SU-DHL-6 (cell line): ENCODE measurements around the gene TRIM43.
"Not testable (repeated sequence)": the region's sequence is repeated elsewhere in the genome, so short reads cannot be mapped to it uniquely, and the experiment has no call there.

Source experiments
- H2AFZ ChIP-seq: fragments of 200-600 bp; sonication (generic); 2 replicates; pipeline ENCODE4 v1.6.1; 2014; ENCODE audit warnings: low read depth, mild to moderate bottlenecking, moderate library complexity, mixed read lengths, antibody characterized with exemption, low read length; ENCODE audit not compliant: severe bottlenecking
- H3F3A ChIP-seq: fragments of 200-600 bp; shearing (Covaris generic); 2 replicates; pipeline ENCODE4 v1.6.0; 2016; ENCODE audit warnings: antibody characterized with exemption, mild to moderate bottlenecking; ENCODE audit not compliant: insufficient read depth
- H3K27ac ChIP-seq: fragments of 200-600 bp; sonication (generic); 2 replicates; pipeline ENCODE4 v1.5.1; 2016; ENCODE audit warnings: low read depth, mild to moderate bottlenecking, low read length, moderate library complexity, mixed read lengths
- H3K27me3 ChIP-seq: fragments of 200-600 bp; sonication (generic), shearing (Covaris generic); 2 replicates; pipeline ENCODE4 v1.6.0; 2014; ENCODE audit warnings: mild to moderate bottlenecking, low read length
- H3K36me3 ChIP-seq: fragments of 200-600 bp; sonication (generic); 2 replicates; pipeline ENCODE4 v1.6.1; 2014; ENCODE audit warnings: mild to moderate bottlenecking, low read length, mixed read lengths
- H3K4me2 ChIP-seq: fragments of 300-600, 200-600 bp; shearing (Covaris generic), sonication (generic); 2 replicates; pipeline ENCODE4 v1.6.0; 2014; ENCODE audit warnings: low read length, low read depth, mild to moderate bottlenecking; ENCODE audit not compliant: poor library complexity, severe bottlenecking
- H3K4me3 ChIP-seq: fragments of 200-600 bp; sonication (generic); 2 replicates; pipeline ENCODE4 v1.5.1; 2014; ENCODE audit warnings: antibody characterized with exemption, low read length, mild to moderate bottlenecking, mixed read lengths; ENCODE audit not compliant: insufficient read depth, poor library complexity, severe bottlenecking
- H3K79me2 ChIP-seq: fragments of 200-600 bp; sonication (generic); 2 replicates; pipeline ENCODE4 v1.6.1; 2014; ENCODE audit warnings: mild to moderate bottlenecking, low read length, moderate library complexity; ENCODE audit not compliant: insufficient read depth
- H3K9ac ChIP-seq: fragments of 200-600 bp; sonication (generic); 2 replicates; pipeline ENCODE4 v1.7.0; 2014; ENCODE audit warnings: mild to moderate bottlenecking, low read length
- H3K9me2 ChIP-seq: fragments of 200-600 bp; sonication (generic); replicated peaks from 2 replicates; pipeline ENCODE4 v1.6.1; 2014; ENCODE audit warnings: low read length; ENCODE audit not compliant: insufficient read depth
- H3K9me3 ChIP-seq: fragments of 200-600 bp; sonication (generic); 2 replicates; pipeline ENCODE4 v1.6.1; 2014; ENCODE audit warnings: low read length, mixed read lengths; ENCODE audit not compliant: insufficient read depth
- H4K20me1 ChIP-seq: fragments of 200-600 bp; sonication (generic); 2 replicates; pipeline ENCODE4 v1.6.1; 2014; ENCODE audit warnings: low read depth, mild to moderate bottlenecking, antibody characterized with exemption, low read length, moderate library complexity, mixed read lengths
- CTCF ChIP-seq: fragments of 200-600 bp; sonication (generic); IDR thresholded peaks from one replicate; pipeline ENCODE4 v1.5.1; 2017; ENCODE audit warnings: antibody characterized with exemption, mild to moderate bottlenecking, low read length, moderate library complexity; ENCODE audit not compliant: insufficient read depth, poor library complexity, severe bottlenecking
- EZH2phosphoT487 ChIP-seq: fragments of 200-600 bp; sonication (generic), shearing (Covaris generic); conservative IDR thresholded peaks from 2 replicates; pipeline ENCODE4 v1.6.1; 2018; ENCODE audit warnings: mild to moderate bottlenecking, antibody characterized with exemption, low read length, moderate library complexity, mixed read lengths

The TRIM43 gene

GRCh38 chr2:95591701-95592100 is at the start of gene TRIM43:
Gene TRIM43 (plus strand): TSS chr2:95592001. CDS start chr2:95594024, 2,023 bp downstream.
- not testable (repeated sequence) for H2AFZ ChIP-seq, H3K9ac ChIP-seq, H3K27ac ChIP-seq, H3K9me2 ChIP-seq, H3K9me3 ChIP-seq, H4K20me1 ChIP-seq, H3K4me3 ChIP-seq, H3F3A ChIP-seq, H3K36me3 ChIP-seq, H3K79me2 ChIP-seq, H3K27me3 ChIP-seq, H3K4me2 ChIP-seq

GRCh38 chr2:95551055-95551568 is 40.7 kb upstream of the TRIM43 start:
- H3K27ac ChIP-seq = no peak overlapping the region
- H4K20me1 ChIP-seq = no peaks in the 10 kb centered on the region
- H3K27me3 ChIP-seq = no peaks in the 10 kb centered on the region
- no peak overlapping the region for H3K4me3 ChIP-seq
- no peaks in the 10 kb centered on the region for H3K9me3 ChIP-seq
- H3F3A ChIP-seq = no peaks in the 10 kb centered on the region
- H3K36me3 ChIP-seq = no peaks in the 10 kb centered on the region
- no peaks in the 10 kb centered on the region for H3K9me2 ChIP-seq
- H3K79me2 ChIP-seq = no peaks in the 10 kb centered on the region
- no peak overlapping the region for H3K4me2 ChIP-seq
- H3K9ac ChIP-seq = no peak overlapping the region
- TF ChIP-seq EZH2phosphoT487 = no peak
- no peak for TF ChIP-seq CTCF
- H2AFZ ChIP-seq = no peak overlapping the region

GRCh38 chr2:95552911-95553310 is 38.9 kb upstream of the TRIM43 start:
- no peak overlapping the region for H3K4me3 ChIP-seq
- H4K20me1 ChIP-seq = no peaks in the 10 kb centered on the region
- H3K9ac ChIP-seq = no peak overlapping the region
- no peak overlapping the region for H2AFZ ChIP-seq
- H3K79me2 ChIP-seq = no peaks in the 10 kb centered on the region
- no peaks in the 10 kb centered on the region for H3K27me3 ChIP-seq
- no peak for TF ChIP-seq EZH2phosphoT487
- TF ChIP-seq CTCF = no peak
- no peaks in the 10 kb centered on the region for H3F3A ChIP-seq
- no peak overlapping the region for H3K27ac ChIP-seq
- no peaks in the 10 kb centered on the region for H3K9me3 ChIP-seq
- no peaks in the 10 kb centered on the region for H3K36me3 ChIP-seq
- no peak overlapping the region for H3K4me2 ChIP-seq
- H3K9me2 ChIP-seq = no peaks in the 10 kb centered on the region

GRCh38 chr2:95569170-95569569 is 22.6 kb upstream of the TRIM43 start:
- no peaks in the 10 kb centered on the region for H3F3A ChIP-seq
- TF ChIP-seq EZH2phosphoT487 (no peak), CTCF (no peak)
- no peaks in the 10 kb centered on the region for H3K9me2 ChIP-seq
- no peak overlapping the region for H3K9ac ChIP-seq
- H4K20me1 ChIP-seq = no peaks in the 10 kb centered on the region
- no peak overlapping the region for H3K27ac ChIP-seq
- no peak overlapping the region for H2AFZ ChIP-seq
- no peak overlapping the region for H3K4me3 ChIP-seq
- H3K9me3 ChIP-seq = no peaks in the 10 kb centered on the region
- H3K4me2 ChIP-seq = no peak overlapping the region
- H3K79me2 ChIP-seq = no peaks in the 10 kb centered on the region
- no peaks in the 10 kb centered on the region; the same call in 1 of the 2 replicates for H3K27me3 ChIP-seq
- no peaks in the 10 kb centered on the region for H3K36me3 ChIP-seq
